GM12892 (cell line): ENCODE data around the gene ASAH2.

ENCODE experiments used
- POLR2A ChIP-seq: IDR thresholded peaks from 2 replicates; pipeline ENCODE4 v1.6.1; 2011; ENCODE audit warnings: low read depth, low read length, control low read depth
- POLR2AphosphoS5 ChIP-seq: IDR thresholded peaks from 2 replicates; pipeline ENCODE4 v1.6.1; 2011; ENCODE audit warnings: low read depth, low read length, control low read depth

- TF ChIP-seq POLR2A (no peak), POLR2AphosphoS5 (no peak)
Observed at GRCh38 chr10:50281967-50282522, 30.7 kb upstream of the ASAH2 start.
